ENCODE measurements around the gene KPNA4.
A peak's percentile ranks its signal among the peaks of the same experiment; 100 is the strongest.

Gene KPNA4

GRCh38 chr3:160475153-160475552 lies 90.2 kb downstream of the KPNA4 start:
- peak; percentile 5; the same call in 2 of the 3 replicates for ATAC-seq
- TF ChIP-seq ARNTL (CRISPR knock-in tag; IDR thresholded peaks at IDR 0.05; ENCODE audit: borderline replicate concordance, low read depth), result no peak
- no peak for TF ChIP-seq ZNF8 (CRISPR knock-in tag; IDR thresholded peaks at IDR 0.05)
- no peak for TF ChIP-seq OSR1 (CRISPR knock-in tag; IDR thresholded peaks at IDR 0.05)
- no peak for TF ChIP-seq PATZ1 (CRISPR knock-in tag; IDR thresholded peaks at IDR 0.05; ENCODE audit: borderline replicate concordance)
- TF ChIP-seq ZNF70 (CRISPR knock-in tag; IDR thresholded peaks at IDR 0.05), result no peak
- TF ChIP-seq PPARA (CRISPR knock-in tag; IDR thresholded peaks at IDR 0.05; ENCODE audit: borderline replicate concordance), result no peak
- TF ChIP-seq BACH2 (CRISPR knock-in tag; IDR thresholded peaks at IDR 0.05; ENCODE audit: borderline replicate concordance), result no peak
- TF ChIP-seq ISL1 (CRISPR knock-in tag; IDR thresholded peaks at IDR 0.05), result no peak
- no peak for TF ChIP-seq CREB5 (CRISPR knock-in tag; IDR thresholded peaks at IDR 0.05; ENCODE audit: low read depth)
- TF ChIP-seq SNAI2 (CRISPR knock-in tag; IDR thresholded peaks at IDR 0.05), result no peak
- TF ChIP-seq ZFP3 (CRISPR knock-in tag; IDR thresholded peaks at IDR 0.05), result no peak
- no peak for TF ChIP-seq GLIS3 (CRISPR knock-in tag; IDR thresholded peaks at IDR 0.05)
- TF ChIP-seq TSHZ2 (CRISPR knock-in tag; IDR thresholded peaks at IDR 0.05), result no peak
- TF ChIP-seq RARB (CRISPR knock-in tag; IDR thresholded peaks at IDR 0.05), result no peak
- no peak for TF ChIP-seq POU6F1 (CRISPR knock-in tag; IDR thresholded peaks at IDR 0.05; ENCODE audit: borderline replicate concordance, low read depth)
- no peak for TF ChIP-seq CSRNP3 (CRISPR knock-in tag; IDR thresholded peaks at IDR 0.05)
- no peak for TF ChIP-seq CSDC2 (CRISPR knock-in tag; IDR thresholded peaks at IDR 0.05)
- no peak for TF ChIP-seq TOX (CRISPR knock-in tag; IDR thresholded peaks at IDR 0.05; ENCODE audit: borderline replicate concordance)

- TF ChIP-seq CREB5 (CRISPR knock-in tag; IDR thresholded peaks at IDR 0.05; ENCODE audit: low read depth) (0 out of 2 replicates have a peak, but pooled peaks have one; percentile 18), ZNF70 (CRISPR knock-in tag; IDR thresholded peaks at IDR 0.05) (peak; percentile 98), GLIS3 (CRISPR knock-in tag; IDR thresholded peaks at IDR 0.05) (no peak), SNAI2 (CRISPR knock-in tag; IDR thresholded peaks at IDR 0.05) (0 out of 2 replicates have a peak, but pooled peaks have one; percentile 12), RARB (CRISPR knock-in tag; IDR thresholded peaks at IDR 0.05) (no peak), ISL1 (CRISPR knock-in tag; IDR thresholded peaks at IDR 0.05) (0 out of 2 replicates have a peak, but pooled peaks have one; percentile 53)
- ATAC-seq, result peak; percentile 84
Measured at GRCh38 chr3:160474416-160474838, 90.9 kb downstream of the KPNA4 start.

GRCh38 chr3:160473978-160474377 lies 91.4 kb downstream of the KPNA4 start:
- peak; percentile 80 for ATAC-seq
- TF ChIP-seq GLIS3 (CRISPR knock-in tag; IDR thresholded peaks at IDR 0.05), result no peak
- no peak for TF ChIP-seq ESRRG (CRISPR knock-in tag; IDR thresholded peaks at IDR 0.05)
- no peak for TF ChIP-seq TOX (CRISPR knock-in tag; IDR thresholded peaks at IDR 0.05; ENCODE audit: borderline replicate concordance)
- peak; percentile 30; the same call in 1 of the 2 replicates for TF ChIP-seq SNAI2 (CRISPR knock-in tag; IDR thresholded peaks at IDR 0.05)
- TF ChIP-seq CSRNP3 (CRISPR knock-in tag; IDR thresholded peaks at IDR 0.05), result no peak
- peak; percentile 73 for TF ChIP-seq TCF4 (CRISPR knock-in tag; IDR thresholded peaks at IDR 0.05; ENCODE audit: borderline replicate concordance)
- TF ChIP-seq CSDC2 (CRISPR knock-in tag; IDR thresholded peaks at IDR 0.05), result peak; percentile 75; the same call in 1 of the 2 replicates
- no peak for TF ChIP-seq RARB (CRISPR knock-in tag; IDR thresholded peaks at IDR 0.05)
- no peak for TF ChIP-seq PPARA (CRISPR knock-in tag; IDR thresholded peaks at IDR 0.05; ENCODE audit: borderline replicate concordance)
- peak; percentile 46; the same call in 1 of the 2 replicates for TF ChIP-seq ZFP30 (CRISPR knock-in tag; IDR thresholded peaks at IDR 0.05)
- peak; percentile 56 for TF ChIP-seq ZNF8 (CRISPR knock-in tag; IDR thresholded peaks at IDR 0.05)
- TF ChIP-seq CREB5 (CRISPR knock-in tag; IDR thresholded peaks at IDR 0.05; ENCODE audit: low read depth), result no peak
- TF ChIP-seq OSR1 (CRISPR knock-in tag; IDR thresholded peaks at IDR 0.05), result no peak

Data from SK-N-SH treated with all-trans-retinoic acid at 6 μM for 48 hours (cell line).